H1 (cell line): ENCODE data around the gene PSD2. TPM values are rescaled to one million over a fixed set of nuclear protein-coding genes. Genes with fewer than 3 reads are reported as not detected.

Source experiments
- ASH2L ChIP-seq: fragments of 200-600, 300-600 bp; sonication (generic); IDR thresholded peaks from one replicate; pipeline ENCODE4 v1.7.1; 2017; ENCODE audit warnings: low read length
- BCL11A ChIP-seq, 2 experiments: IDR thresholded peaks; one replicate each; pipeline ENCODE4 v1.6.1; 2011; ENCODE audit warnings: low read depth in 2 of 2, low read length in 2 of 2, mild to moderate bottlenecking in 2 of 2
- BRCA1 ChIP-seq: IDR thresholded peaks from 2 replicates; pipeline ENCODE4 v1.6.1; 2012; ENCODE audit warnings: low read depth, low read length, improper control_type of control experiment
- CBX5 ChIP-seq: fragments of 300-800, 300-1000 bp; sonication (generic); IDR thresholded peaks from 2 replicates; pipeline ENCODE4 v1.7.1; 2016; ENCODE audit warnings: antibody characterized with exemption, low read length, low read depth
- CHD1 ChIP-seq: IDR thresholded peaks from 2 replicates; pipeline ENCODE4 v1.6.1; 2012; ENCODE audit warnings: low read depth, low read length, improper control_type of control experiment
- CHD2 ChIP-seq: IDR thresholded peaks from 2 replicates; pipeline ENCODE4 v1.6.1; 2012; ENCODE audit warnings: low read length, improper control_type of control experiment
- CTCF ChIP-seq, 3 experiments: IDR thresholded peaks; 1 replicate in 2 of 3; 2 replicates in 1 of 3; pipeline versions ENCODE4 v1.5.1 to v1.6.1; 2011; ENCODE audit warnings: low read length in 3 of 3, mild to moderate bottlenecking in 3 of 3, inconsistent platforms in 2 of 3, low read depth in 1 of 3, moderate library complexity in 1 of 3; ENCODE audit not compliant: insufficient read depth in 1 of 3; ENCODE audit errors: control extremely low read depth in 1 of 3
- FOSL1 ChIP-seq: IDR thresholded peaks from 2 replicates; pipeline ENCODE4 v1.6.1; 2011; ENCODE audit warnings: mild to moderate bottlenecking, low read depth, low read length, moderate library complexity; ENCODE audit not compliant: insufficient read depth
- GABPA ChIP-seq: IDR thresholded peaks from 2 replicates; pipeline ENCODE4 v1.6.1; 2011; ENCODE audit warnings: mild to moderate bottlenecking, low read length, moderate library complexity, borderline replicate concordance; ENCODE audit not compliant: insufficient read depth
- NANOG ChIP-seq: IDR thresholded peaks from 2 replicates; pipeline ENCODE4 v1.6.1; 2011; ENCODE audit warnings: low read length, low read depth, mild to moderate bottlenecking, inconsistent platforms; ENCODE audit not compliant: insufficient read depth, poor library complexity, severe bottlenecking
- PHF8 ChIP-seq: fragments of 200-600 bp; sonication (generic); conservative IDR thresholded peaks from 2 replicates; pipeline ENCODE4 v1.7.1; 2012; ENCODE audit warnings: low read depth, mild to moderate bottlenecking, inconsistent platforms, low read length, moderate library complexity
- RNF2 ChIP-seq: fragments of 200-900, 300-1000 bp; sonication (generic); IDR thresholded peaks from 2 replicates; pipeline ENCODE4 v1.7.1; 2016; ENCODE audit warnings: borderline replicate concordance, low read depth, mild to moderate bottlenecking, antibody characterized with exemption, low read length; ENCODE audit not compliant: poor library complexity, severe bottlenecking; ENCODE audit errors: missing control alignments
- SIN3A ChIP-seq, 2 experiments: IDR thresholded peaks in 1 of 2; conservative IDR thresholded peaks in 1 of 2; 2 replicates each; pipeline ENCODE4 v1.6.1; 2011 to 2012; ENCODE audit warnings: low read length in 2 of 2, improper control_type of control experiment in 1 of 2, low read depth in 1 of 2, mild to moderate bottlenecking in 1 of 2
- SP1 ChIP-seq: IDR thresholded peaks from 2 replicates; pipeline ENCODE4 v1.6.1; 2011; ENCODE audit warnings: low read depth, low read length
- SRF ChIP-seq: IDR thresholded peaks from 2 replicates; pipeline ENCODE4 v1.6.1; 2011; ENCODE audit warnings: mild to moderate bottlenecking, low read depth, low read length, moderate library complexity
- TEAD4 ChIP-seq: IDR thresholded peaks from 2 replicates; pipeline ENCODE4 v1.6.1; 2012; ENCODE audit warnings: low read depth, low read length, inconsistent platforms, mixed read lengths
- USF2 ChIP-seq: IDR thresholded peaks from 2 replicates; pipeline ENCODE4 v1.6.1; 2011; ENCODE audit warnings: low read length, improper control_type of control experiment
- ZNF274 ChIP-seq: IDR thresholded peaks from 2 replicates; pipeline ENCODE4 v1.7.0; 2012; ENCODE audit warnings: low read length, borderline replicate concordance; ENCODE audit errors: extremely low read depth
- polyA plus RNA-seq, 7 experiments: library from polyadenylated mRNA; depleted of rRNA in 3 of 7; stranded (reverse) in 5 of 7; unstranded in 2 of 7; fragments of >200 nt in 5 of 7; fragments of 200-250 nt in 2 of 7; gene quantifications; 1 replicate in 5 of 7; 2 replicates in 1 of 7; 4 replicates in 1 of 7; pipeline versions ENCODE4 v1.2.1 to v1.2.3, GENCODE V29; 2011 to 2013; ENCODE audit warnings: missing spikeins in 2 of 7, mixed read lengths in 2 of 7
- total RNA-seq: library from RNA; stranded (reverse); fragmentation: NEBNext Ultra II Directional; extraction: Animal tissue kit (Norgen Biotek cat#: 25700); gene quantifications from 2 replicates; pipeline ENCODE4 v1.2.1, GENCODE V29; 2021

PSD2 gene
- total and polyA plus RNA-seq, 2 of the 8 experiments (the other 6 are each of a cell fraction or from before 2014, with no cell fraction given), result 0.06 to 0.14 TPM

GRCh38 chr5:139795074-139796001, at the start of gene PSD2 (continued):
- TF ChIP-seq CTCF (IDR thresholded peaks at IDR 0.05; ENCODE audit: control extremely low read depth in 1 of 3, insufficient read depth in 1 of 3, low read depth in 1 of 3, low read length in 3 of 3) (no peak), BCL11A (IDR thresholded peaks at IDR 0.05; ENCODE audit: low read depth in 2 of 2, low read length in 2 of 2) (no peak), ZNF274 (no peak), RNF2 (peak; percentile 62), FOSL1 (no peak), USF2 (no peak), SP1 (no peak), CHD2 (no peak), BRCA1 (no peak), CBX5 (no peak), GABPA (no peak), ASH2L (peak; percentile 38), NANOG (no peak), PHF8 (no peak), TEAD4 (no peak), CHD1 (no peak), SRF (no peak), SIN3A (conservative IDR thresholded peaks at IDR 0.05 in 1 of 2, IDR thresholded peaks at IDR 0.05 in 1 of 2; ENCODE audit: low read depth in 1 of 2, low read length in 2 of 2) (no peak; a peak in 1 of 4 replicates)
